ENCODE results near the gene EIF4ENIF1. TPM values are rescaled to one million over a fixed set of nuclear protein-coding genes. Genes with fewer than 3 reads are reported as not detected.

EIF4ENIF1 gene
- total and polyA plus RNA-seq, 9 donors = 8.4 to 50.2 (median 37.5) TPM

DNA sequence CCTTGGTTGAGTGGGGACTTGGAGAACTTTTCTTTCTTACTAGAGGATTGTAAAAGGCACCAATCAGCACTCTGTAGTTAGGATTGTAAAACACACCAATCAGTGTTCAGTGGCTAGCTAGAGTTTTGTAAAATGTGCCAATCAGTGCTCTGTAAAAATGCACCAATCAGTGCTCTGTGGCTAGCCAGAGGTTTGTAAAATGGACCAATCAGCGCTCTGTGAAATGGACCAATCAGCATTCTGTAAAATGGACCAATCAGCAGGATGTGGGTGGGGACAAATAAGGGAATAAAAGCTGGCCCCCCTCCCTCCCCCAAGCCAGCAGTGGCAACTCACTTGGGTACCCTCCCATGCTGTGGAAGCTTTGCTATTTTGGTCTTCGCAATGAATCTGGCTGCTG is 95.7 kb downstream of the EIF4ENIF1 start:
- TF ChIP-seq POLR2A (IDR thresholded peaks at IDR 0.05) = no peak
- TF ChIP-seq, protein P1, sequence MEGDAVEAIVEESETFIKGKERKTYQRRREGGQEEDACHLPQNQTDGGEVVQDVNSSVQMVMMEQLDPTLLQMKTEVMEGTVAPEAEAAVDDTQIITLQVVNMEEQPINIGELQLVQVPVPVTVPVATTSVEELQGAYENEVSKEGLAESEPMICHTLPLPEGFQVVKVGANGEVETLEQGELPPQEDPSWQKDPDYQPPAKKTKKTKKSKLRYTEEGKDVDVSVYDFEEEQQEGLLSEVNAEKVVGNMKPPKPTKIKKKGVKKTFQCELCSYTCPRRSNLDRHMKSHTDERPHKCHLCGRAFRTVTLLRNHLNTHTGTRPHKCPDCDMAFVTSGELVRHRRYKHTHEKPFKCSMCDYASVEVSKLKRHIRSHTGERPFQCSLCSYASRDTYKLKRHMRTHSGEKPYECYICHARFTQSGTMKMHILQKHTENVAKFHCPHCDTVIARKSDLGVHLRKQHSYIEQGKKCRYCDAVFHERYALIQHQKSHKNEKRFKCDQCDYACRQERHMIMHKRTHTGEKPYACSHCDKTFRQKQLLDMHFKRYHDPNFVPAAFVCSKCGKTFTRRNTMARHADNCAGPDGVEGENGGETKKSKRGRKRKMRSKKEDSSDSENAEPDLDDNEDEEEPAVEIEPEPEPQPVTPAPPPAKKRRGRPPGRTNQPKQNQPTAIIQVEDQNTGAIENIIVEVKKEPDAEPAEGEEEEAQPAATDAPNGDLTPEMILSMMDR (IDR thresholded peaks at IDR 0.05) = no peak
- no peak for TF ChIP-seq EP300 (IDR thresholded peaks at IDR 0.05)
- 93 to 98% (median 94%) methylated on average over 2 of the region's 2 CpGs for WGBS, 3 donors
- Histone ChIP-seq H3K36me3 (no peaks in the 10 kb centered on the region), H3K27ac (no peak overlapping the region), H3K27me3 (no peaks in the 10 kb centered on the region), H3K4me1 (ENCODE audit: insufficient read depth) (no peaks in the 10 kb centered on the region), H3K9me3 (no peaks in the 10 kb centered on the region), H3K4me3 (no peak overlapping the region)
- DNase-seq = no peak
- intact Hi-C loops (cut with DNase I) = loop anchor here in 1 of 4 donors (10.0 kb wide), 1 partner anchor 49 kb away; the partner anchor contains the start of gene PATZ1

Small RNA genes within 50 kb of the gene (small RNA-seq; reads per million reads assigned to genes)
- not detected for gene AL096701.2
- gene RNU6-28P = not detected

Other genes with a start within 250 kb of the EIF4ENIF1 start
- gene PIK3IP1, start 197.4 kb downstream of the EIF4ENIF1 start, total RNA-seq = 10 to 100 TPM; 10.8 to 34.2 (median 18.7) TPM
- gene PIK3IP1, start 197.4 kb downstream of the EIF4ENIF1 start, polyA plus RNA-seq = 10 to 100 TPM; 26.5 to 48.9 TPM
- 10 to 100 TPM; 26.3 to 44.5 (median 39.3) TPM for gene PATZ1, start 143.5 kb downstream of the EIF4ENIF1 start, total RNA-seq
- gene PATZ1, start 143.5 kb downstream of the EIF4ENIF1 start, polyA plus RNA-seq = 10 to 100 TPM; 26.8 to 29.7 TPM
- 10 to 100 TPM; 46.8 to 71.8 (median 54.4) TPM for gene DRG1, start 90.2 kb downstream of the EIF4ENIF1 start, total RNA-seq
- gene DRG1, start 90.2 kb downstream of the EIF4ENIF1 start, polyA plus RNA-seq = 10 to 100 TPM; 49.3 to 87.1 TPM
- 10 to 100 TPM; 24.1 to 33.9 (median 26.1) TPM for gene SFI1, start 6.7 kb upstream of the EIF4ENIF1 start, total RNA-seq
- 10 to 100 TPM; 10.8 to 15.7 TPM for gene SFI1, start 6.7 kb upstream of the EIF4ENIF1 start, polyA plus RNA-seq
- gene PISD, start 172.4 kb upstream of the EIF4ENIF1 start, total RNA-seq = 10 to 100 TPM; 18.8 to 60.2 (median 34.1) TPM
- gene PISD, start 172.4 kb upstream of the EIF4ENIF1 start, polyA plus RNA-seq = 10 to 100 TPM; 12.0 to 19.4 TPM